Measurements from ENCODE around the gene CNIH2.

- no peak for TF ChIP-seq CTCF (IDR thresholded peaks at IDR 0.05)
- TF ChIP-seq POLR2A (IDR thresholded peaks at IDR 0.05) = no peak
Observed at GRCh38 chr11:66333220-66333877, 55.4 kb downstream of the CNIH2 start.

Measured in Peyer's patch (tissue), 4 donors.